HG02759 (cell line): ENCODE data around the gene GCHFR.
A peak's percentile ranks its signal among the peaks of the same experiment; 100 is the strongest.

Source experiments
- ATAC-seq: cut with Tn5 transposase; IDR thresholded peaks from one replicate; pipeline ENCODE4 v1.9.1; 2021; ENCODE audit warnings: mild to moderate bottlenecking, moderate library complexity; ENCODE audit not compliant: unreplicated experiment

The GCHFR gene

GRCh38 chr15:40763801-40764628 is at the start of gene GCHFR:
GCHFR (plus strand) TSS chr15:40764068; CDS start chr15:40764181, 113 bp downstream.
- peak; percentile 53 for ATAC-seq

DNA sequence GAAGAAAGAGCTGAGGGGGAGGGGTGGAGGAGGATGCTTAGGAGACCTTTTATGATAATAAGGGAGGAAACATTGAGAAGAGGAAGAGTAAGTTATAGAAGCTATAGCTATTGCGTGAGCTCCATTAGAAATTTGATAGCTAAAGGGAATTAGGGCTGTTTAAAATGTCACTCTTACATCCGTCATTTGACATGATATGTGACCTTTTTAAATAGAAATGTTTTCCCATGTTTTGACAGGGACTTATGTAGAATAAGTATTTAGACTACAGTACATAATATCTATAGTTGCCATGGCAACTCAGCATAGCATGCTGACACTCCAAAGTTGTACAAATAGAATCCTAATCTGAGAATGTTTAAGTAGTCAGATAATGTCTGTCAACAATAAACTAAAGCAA is 49.7 kb upstream of the GCHFR start:
- ATAC-seq = no peak

GRCh38 chr15:40716165-40716564 is 47.7 kb upstream of the GCHFR start:
- no peak for ATAC-seq

- no peak for ATAC-seq
These were observed 42.2 kb upstream of the GCHFR start for GRCh38 chr15:40721701-40722100.

DNA sequence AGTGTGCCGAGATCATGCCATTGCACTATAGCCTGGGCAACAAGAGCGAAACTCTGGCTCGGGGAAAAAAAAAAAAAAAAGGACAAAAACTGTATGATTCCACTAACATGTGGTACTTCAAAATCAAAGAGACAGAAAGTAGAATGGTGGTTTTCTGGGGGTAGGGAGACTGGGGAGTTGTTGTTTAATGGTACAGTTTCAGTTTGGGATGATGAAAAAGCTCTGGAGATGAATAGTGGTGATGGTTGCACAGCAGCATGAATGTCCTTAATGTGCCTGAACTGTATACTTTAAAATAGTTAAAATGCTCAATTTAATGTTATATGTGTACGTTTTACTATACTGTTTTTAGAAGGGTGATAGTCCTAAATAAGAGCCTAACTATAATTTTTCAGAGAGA is 41.5 kb upstream of the GCHFR start:
- no peak for ATAC-seq

DNA sequence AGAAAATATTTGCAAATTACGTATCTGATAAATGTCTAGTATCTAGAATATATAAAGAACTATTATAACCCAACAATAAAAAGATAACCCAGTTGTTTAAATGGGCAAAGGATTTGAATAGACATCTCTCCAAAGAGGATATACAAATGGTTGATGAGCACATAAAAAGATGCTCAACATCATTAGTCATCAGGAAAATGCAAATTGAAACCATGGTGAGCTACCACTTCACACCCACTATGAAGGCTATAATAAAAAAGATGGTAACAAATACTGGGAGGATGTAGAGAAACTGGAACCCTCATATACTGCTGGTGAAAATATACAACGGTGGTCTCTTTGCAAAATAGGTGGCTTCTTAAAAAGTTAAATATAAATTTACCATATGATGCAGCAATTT is 40.9 kb upstream of the GCHFR start:
- no peak for ATAC-seq

GRCh38 chr15:40723919-40724318 is 39.9 kb upstream of the GCHFR start:
- ATAC-seq = no peak

DNA sequence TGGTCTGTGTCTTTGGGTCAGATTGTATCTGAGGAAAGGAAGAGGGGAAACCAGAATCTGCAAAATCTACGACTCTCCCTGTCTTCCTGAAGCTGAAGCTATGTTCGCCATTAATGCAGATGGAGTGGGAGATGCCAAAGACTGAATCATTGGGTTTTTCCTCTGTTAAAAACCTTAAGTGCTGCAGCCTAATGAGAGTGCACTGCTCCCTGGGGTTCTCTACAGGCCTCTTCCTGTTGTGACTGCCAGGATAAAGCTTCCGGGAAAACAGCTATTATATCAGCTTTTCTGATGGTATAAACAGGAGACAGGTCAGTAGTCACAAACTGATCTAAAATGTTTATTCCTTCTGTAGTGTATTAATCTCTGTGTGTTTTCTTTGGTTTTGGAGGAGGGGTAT is 32.8 kb upstream of the GCHFR start:
- no peak for ATAC-seq

- no peak for ATAC-seq
These were observed 27.3 kb upstream of the GCHFR start for GRCh38 chr15:40736575-40736974.

GRCh38 chr15:40737048-40737447 is 26.8 kb upstream of the GCHFR start:
- ATAC-seq = no peak

DNA sequence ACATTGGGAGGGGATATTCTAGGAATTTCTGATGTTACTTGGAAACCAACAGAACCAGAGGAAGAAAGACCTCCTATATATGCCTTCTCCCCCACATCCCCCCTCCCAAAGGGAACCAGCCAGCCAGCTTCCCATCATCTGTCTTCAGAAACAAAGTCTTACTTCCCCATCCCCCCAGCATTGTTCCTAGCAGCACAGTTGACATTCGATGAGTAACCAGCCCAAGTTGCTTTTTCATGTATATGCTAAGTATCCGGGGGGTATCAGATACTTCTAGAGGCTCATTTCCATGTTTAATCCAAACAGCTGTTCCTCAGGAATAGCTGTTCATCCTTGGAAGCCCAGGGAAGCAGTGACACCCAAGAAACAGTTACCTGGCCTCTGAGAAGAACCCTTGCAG is 24.8 kb upstream of the GCHFR start:
- ATAC-seq = no peak

- no peak for ATAC-seq
These were observed 24.0 kb upstream of the GCHFR start for GRCh38 chr15:40739854-40740253.

DNA sequence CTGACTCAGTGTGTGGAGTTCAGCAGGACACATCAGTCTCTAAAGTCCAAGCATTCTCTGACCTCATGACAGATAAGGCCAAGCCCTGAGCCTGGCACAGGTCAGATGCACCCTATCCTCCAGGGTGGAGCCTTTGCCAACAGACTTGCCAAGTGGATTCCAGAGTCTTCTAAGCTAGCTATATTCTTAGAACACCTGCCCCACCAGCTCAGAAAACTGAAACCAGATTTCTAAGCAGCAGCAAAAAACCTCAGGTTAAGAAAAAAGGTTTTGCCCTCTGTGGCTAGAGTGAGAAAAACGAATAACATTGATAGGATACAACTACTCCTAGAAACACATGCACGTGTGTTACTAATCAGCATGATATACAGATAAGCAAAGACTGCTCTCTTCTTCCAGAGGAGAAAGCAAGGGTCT is 20.4 kb upstream of the GCHFR start:
- no peak for ATAC-seq

- ATAC-seq = peak; percentile 42
These were observed 19.7 kb upstream of the GCHFR start for GRCh38 chr15:40743921-40744814.

GRCh38 chr15:40744815-40745152 is 19.1 kb upstream of the GCHFR start:
- ATAC-seq = no peak

DNA sequence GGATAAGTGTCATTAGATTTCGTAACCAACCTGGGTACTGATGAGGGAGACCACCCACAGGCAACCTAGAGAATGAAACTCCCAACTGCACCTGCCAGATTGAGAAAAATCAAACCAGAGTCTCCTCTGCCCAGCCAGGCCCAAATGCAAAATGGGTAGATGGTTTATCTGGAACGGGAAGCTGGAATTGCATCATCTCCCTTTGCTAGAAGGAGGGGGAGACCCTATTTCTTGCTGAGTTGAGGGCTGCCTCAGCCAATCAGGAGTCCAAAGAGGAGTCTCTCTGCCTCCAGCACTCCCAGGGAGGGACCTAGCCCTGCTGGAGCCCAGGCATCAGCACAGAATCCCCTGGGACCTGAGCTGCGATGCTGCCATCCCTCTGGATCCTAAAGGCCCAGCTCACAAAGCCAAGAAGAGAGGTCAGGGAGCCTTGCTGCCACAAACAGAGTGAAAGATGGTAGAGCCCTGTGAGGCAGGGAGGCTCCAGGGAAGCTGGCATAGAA is 16.9 kb upstream of the GCHFR start:
- no peak for ATAC-seq

- no peak for ATAC-seq
These were observed 15.9 kb upstream of the GCHFR start for GRCh38 chr15:40747685-40748631.

DNA sequence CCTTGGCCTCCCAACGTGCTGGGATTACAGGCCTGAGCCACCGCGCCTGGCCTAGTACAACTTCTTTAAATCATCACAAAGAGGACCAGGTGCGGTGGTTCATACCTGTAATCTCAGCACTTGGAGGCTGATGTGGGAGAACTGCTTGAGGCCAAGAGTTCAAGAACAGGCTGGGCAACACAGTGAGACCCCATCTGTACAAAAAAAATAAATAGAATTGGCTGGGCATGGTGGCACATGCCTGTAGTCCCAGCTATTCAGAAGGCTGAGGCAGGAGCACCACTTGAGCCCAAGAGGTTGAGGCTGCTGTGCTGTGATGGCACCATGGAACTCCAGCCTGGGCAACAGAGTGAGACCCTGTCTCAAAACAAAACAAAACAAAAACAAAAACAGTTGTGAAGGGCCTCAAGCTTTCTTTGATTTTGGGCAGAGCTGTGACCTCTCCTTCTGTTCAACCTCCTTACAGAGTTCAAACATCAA is 14.7 kb upstream of the GCHFR start:
- no peak for ATAC-seq

DNA sequence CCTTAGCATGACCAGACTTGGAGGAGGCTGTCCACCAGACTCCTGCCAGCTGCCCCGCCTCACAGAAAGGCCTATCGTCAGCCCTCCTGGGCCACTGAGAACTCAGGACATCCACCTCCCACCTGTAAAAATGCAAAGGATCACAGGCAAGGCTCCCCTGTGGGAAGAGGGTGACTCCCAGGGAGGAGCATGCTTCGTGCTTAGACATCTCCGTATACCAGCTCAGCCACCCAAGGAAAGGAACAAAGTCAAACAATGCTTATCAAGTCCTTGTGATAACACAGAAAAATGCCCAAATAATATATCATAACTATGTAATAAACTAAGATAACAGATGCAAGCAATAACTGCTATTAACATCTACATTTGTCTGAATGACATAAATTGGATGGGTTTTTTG is 13.0 kb upstream of the GCHFR start:
- no peak for ATAC-seq

DNA sequence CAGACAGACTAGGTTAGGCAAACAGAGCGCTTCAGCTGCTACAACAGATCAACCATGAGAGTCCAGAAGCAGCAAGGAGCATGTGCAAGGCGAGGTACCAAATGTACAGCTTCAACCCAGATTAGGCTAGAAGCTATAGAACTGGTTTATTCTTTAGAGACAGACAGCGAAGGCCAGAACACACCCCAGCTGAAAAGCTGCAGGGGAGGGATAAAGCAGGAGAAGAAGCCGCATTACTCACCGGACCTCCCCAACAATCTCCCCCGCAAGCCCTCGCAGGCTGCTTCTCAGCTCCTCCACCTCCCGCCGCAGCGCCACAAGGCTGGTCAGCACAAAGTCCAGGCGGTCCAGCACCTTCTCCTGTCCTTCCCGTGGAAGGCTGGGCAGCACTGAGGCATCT is 12.1 kb upstream of the GCHFR start:
- ATAC-seq = no peak

- ATAC-seq = peak; percentile 14
These were observed 9.3 kb upstream of the GCHFR start for GRCh38 chr15:40754574-40754882.
